ENCODE results near the gene BIK. TPM values are rescaled to one million over a fixed set of nuclear protein-coding genes. Genes with fewer than 3 reads are reported as not detected.

The BIK gene
- total and polyA plus RNA-seq, 5 donors: 0.31 to 0.52 (median 0.33) TPM; not detected in 1

- DNase-seq: peak in 2 of 3 donors; percentile 41 to 65
- WGBS: 95% methylated on average over 9 of the region's 9 CpGs
- intact Hi-C loops (cut with DNase I): no loop called here
- no peak overlapping the region for H3K27ac ChIP-seq (ENCODE audit: low read length)
- ATAC-seq: no peak
- H3K9me3 ChIP-seq (ENCODE audit: control insufficient read depth, low read length): no peaks in the 10 kb centered on the region
- H3K4me1 ChIP-seq (ENCODE audit: control insufficient read depth, insufficient read depth, low read length): no peaks in the 10 kb centered on the region
- H3K27me3 ChIP-seq (ENCODE audit: control insufficient read depth, insufficient read depth): no peaks in the 10 kb centered on the region
- no peak overlapping the region for H3K4me3 ChIP-seq (ENCODE audit: low read length)
Measured at GRCh38 chr22:43173566-43173965, 63.0 kb downstream of the BIK start.

- H3K4me1 ChIP-seq (ENCODE audit: control insufficient read depth, insufficient read depth, low read length): no peaks in the 10 kb centered on the region
- no peak overlapping the region for H3K27ac ChIP-seq (ENCODE audit: low read length)
- 96% methylated on average over 39 of the region's 39 CpGs for WGBS
- no peaks in the 10 kb centered on the region for H3K9me3 ChIP-seq (ENCODE audit: control insufficient read depth, low read length)
- ATAC-seq (no peak), DNase-seq (peak in 2 of 3 donors; percentile 35 to 54)
- H3K27me3 ChIP-seq (ENCODE audit: control insufficient read depth, insufficient read depth): no peaks in the 10 kb centered on the region
- H3K4me3 ChIP-seq (ENCODE audit: low read length): no peak overlapping the region
- intact Hi-C loops (cut with DNase I): no loop called here
Measured at GRCh38 chr22:43173976-43174720, 63.6 kb downstream of the BIK start.

- no peak overlapping the region for H3K4me3 ChIP-seq (ENCODE audit: low read length)
- ATAC-seq: no peak
- H3K27ac ChIP-seq (ENCODE audit: low read length): no peak overlapping the region
- intact Hi-C loops (cut with DNase I): no loop called here
- no peaks in the 10 kb centered on the region for H3K27me3 ChIP-seq (ENCODE audit: control insufficient read depth, insufficient read depth)
- no peaks in the 10 kb centered on the region for H3K4me1 ChIP-seq (ENCODE audit: control insufficient read depth, insufficient read depth, low read length)
- H3K9me3 ChIP-seq (ENCODE audit: control insufficient read depth, low read length): no peaks in the 10 kb centered on the region
- 92% methylated on average over 9 of the region's 9 CpGs for WGBS
- DNase-seq: peak in 2 of 3 donors; percentile 22 to 45
Measured at GRCh38 chr22:43174941-43175531, 64.5 kb downstream of the BIK start.

GRCh38 chr22:43176090-43176489 is 65.5 kb downstream of the BIK start:
- H3K27me3 ChIP-seq (ENCODE audit: control insufficient read depth, insufficient read depth): no peaks in the 10 kb centered on the region
- no peak overlapping the region for H3K27ac ChIP-seq (ENCODE audit: low read length)
- H3K4me1 ChIP-seq (ENCODE audit: control insufficient read depth, insufficient read depth, low read length): no peaks in the 10 kb centered on the region
- no peak overlapping the region for H3K4me3 ChIP-seq (ENCODE audit: low read length)
- ATAC-seq: no peak
- intact Hi-C loops (cut with DNase I): no loop called here
- DNase-seq: peak in 2 of 3 donors; percentile 42 to 52
- H3K9me3 ChIP-seq (ENCODE audit: control insufficient read depth, low read length): no peaks in the 10 kb centered on the region
- 74% methylated on average over 15 of the region's 15 CpGs for WGBS

- peak in 2 of 3 donors; percentile 33 to 43 for DNase-seq
- Histone ChIP-seq H3K9me3 (ENCODE audit: control insufficient read depth, low read length) (no peaks in the 10 kb centered on the region), H3K27ac (ENCODE audit: low read length) (no peak overlapping the region), H3K27me3 (ENCODE audit: control insufficient read depth, insufficient read depth) (no peaks in the 10 kb centered on the region), H3K4me1 (ENCODE audit: control insufficient read depth, insufficient read depth, low read length) (no peaks in the 10 kb centered on the region), H3K4me3 (ENCODE audit: low read length) (no peak overlapping the region)
- no peak for ATAC-seq
- intact Hi-C loops (cut with DNase I): no loop called here
- 92% methylated on average over 7 of the region's 7 CpGs for WGBS
Measured at GRCh38 chr22:43177479-43177878, 66.9 kb downstream of the BIK start.

Other genes with a start within 250 kb of the BIK start
- gene PACSIN2, start 95.6 kb upstream of the BIK start, total RNA-seq: 10 to 100 TPM; 66.7 to 85.6 (median 69.8) TPM
- gene PACSIN2, start 95.6 kb upstream of the BIK start, polyA plus RNA-seq: 40.4 TPM
- 1 to 10 TPM; 4.2 to 6.8 (median 6.2) TPM for gene TTLL1, start 21.4 kb upstream of the BIK start, total RNA-seq
- gene TTLL1, start 21.4 kb upstream of the BIK start, polyA plus RNA-seq: 6.0 TPM
- gene MCAT, start 32.6 kb downstream of the BIK start, total RNA-seq: 10 to 100 TPM; 12.5 to 13.8 (median 13.6) TPM
- gene MCAT, start 32.6 kb downstream of the BIK start, polyA plus RNA-seq: 14.5 TPM
- 100 to 1,000 TPM in 1 of 4 donors, 10 to 100 TPM in 3; 69.6 to 102 (median 93.0) TPM for gene TSPO, start 40.8 kb downstream of the BIK start, total RNA-seq
- gene TSPO, start 40.8 kb downstream of the BIK start, polyA plus RNA-seq: 152 TPM
- gene TTLL12, start 76.4 kb downstream of the BIK start, total RNA-seq: 10 to 100 TPM in 3 of 4 donors, 1 to 10 TPM in 1; 6.9 to 11.0 (median 10.5) TPM
- 7.8 TPM for gene TTLL12, start 76.4 kb downstream of the BIK start, polyA plus RNA-seq
- 1 to 10 TPM in 1 of 4 donors, under 1 TPM in 2, not detected in 1; 0.03 to 1.3 (median 0.31) TPM for gene SCUBE1, start 232.6 kb downstream of the BIK start, total RNA-seq
- gene SCUBE1, start 232.6 kb downstream of the BIK start, polyA plus RNA-seq: 0.34 TPM

All from right cardiac atrium (tissue), 5 donors.